Astrocyte of the cerebellum (primary cell): ENCODE measurements around the gene OAT.
"Not testable (repeated sequence)": the region's sequence is repeated elsewhere in the genome, so short reads cannot be mapped to it uniquely, and the experiment has no call there.

Source experiments
- DNase-seq: peaks from one replicate; pipeline ENCODE4 v3.0.0-alpha.2; 2011; ENCODE audit warnings: low read depth
- H3K4me3 ChIP-seq: 2 replicates; pipeline ENCODE4 v1.5.1; 2011; ENCODE audit warnings: mild to moderate bottlenecking, low read depth, low read length, moderate library complexity
- CTCF ChIP-seq: IDR thresholded peaks from 2 replicates; pipeline ENCODE4 v1.5.1; 2012; ENCODE audit warnings: low read length, low read depth, moderate library complexity, mild to moderate bottlenecking; ENCODE audit errors: missing control alignments
- in situ Hi-C: cut with HindIII; loops from 2 replicates; pipeline ENCODE4 v1.10.0; 2017; ENCODE audit warnings: low sequenced_read_pairs

The OAT gene

GRCh38 chr10:124447751-124448466 lies 29.2 kb upstream of the OAT start:
- in situ Hi-C loops = no loop called here
- H3K4me3 ChIP-seq = no peak overlapping the region
- DNase-seq = no peak
- TF ChIP-seq CTCF = no peak

- DNase-seq = no peak
- TF ChIP-seq CTCF = no peak
- in situ Hi-C loops = no loop called here
- H3K4me3 ChIP-seq = no peak overlapping the region
Observed at GRCh38 chr10:124446830-124447750, 28.4 kb upstream of the OAT start.

- DNase-seq, H3K4me3 ChIP-seq, in situ Hi-C loops: not testable (repeated sequence)
Observed at GRCh38 chr10:124441694-124442093, 23.0 kb upstream of the OAT start.

GRCh38 chr10:124436191-124436638 lies 17.5 kb upstream of the OAT start:
- DNase-seq = no peak
- in situ Hi-C loops = no loop called here
- H3K4me3 ChIP-seq = no peak overlapping the region
- TF ChIP-seq CTCF = no peak

- H3K4me3 ChIP-seq, DNase-seq, in situ Hi-C loops: not testable (repeated sequence)
Observed at GRCh38 chr10:124435683-124436082, 17.0 kb upstream of the OAT start.

- TF ChIP-seq CTCF = no peak
- DNase-seq = no peak
- in situ Hi-C loops = no loop called here
- no peak overlapping the region for H3K4me3 ChIP-seq
Observed at GRCh38 chr10:124433461-124433860, 14.7 kb upstream of the OAT start.

- H3K4me3 ChIP-seq = no peak overlapping the region
- TF ChIP-seq CTCF = no peak
- no peak for DNase-seq
- in situ Hi-C loops = no loop called here
Observed at GRCh38 chr10:124430077-124430476, 11.4 kb upstream of the OAT start.
